ENCODE data around the gene OR13A1. TPM values are rescaled to one million over a fixed set of nuclear protein-coding genes. Genes with fewer than 3 reads are reported as not detected.
"Not testable (repeated sequence)": the region's sequence is repeated elsewhere in the genome, so short reads cannot be mapped to it uniquely, and the experiment has no call there.

Gene OR13A1
- total RNA-seq, 1 donor from 2014 or later, result not detected

- Mint-ChIP-seq H3K27ac (ENCODE audit: unreplicated experiment) (no peak overlapping the region), H3K27me3 (ENCODE audit: unreplicated experiment) (no peaks in the 10 kb centered on the region), H3K4me1 (ENCODE audit: unreplicated experiment) (no peaks in the 10 kb centered on the region), H3K36me3 (ENCODE audit: unreplicated experiment) (no peaks in the 10 kb centered on the region), H3K9me3 (ENCODE audit: unreplicated experiment) (peaks cover 3% of the 10 kb centered on the region), H3K4me3 (ENCODE audit: unreplicated experiment) (no peak overlapping the region)
- DNase-seq (ENCODE audit: extremely low spot score, unreplicated experiment), result no peak
- TF ChIP-seq, protein P1, sequence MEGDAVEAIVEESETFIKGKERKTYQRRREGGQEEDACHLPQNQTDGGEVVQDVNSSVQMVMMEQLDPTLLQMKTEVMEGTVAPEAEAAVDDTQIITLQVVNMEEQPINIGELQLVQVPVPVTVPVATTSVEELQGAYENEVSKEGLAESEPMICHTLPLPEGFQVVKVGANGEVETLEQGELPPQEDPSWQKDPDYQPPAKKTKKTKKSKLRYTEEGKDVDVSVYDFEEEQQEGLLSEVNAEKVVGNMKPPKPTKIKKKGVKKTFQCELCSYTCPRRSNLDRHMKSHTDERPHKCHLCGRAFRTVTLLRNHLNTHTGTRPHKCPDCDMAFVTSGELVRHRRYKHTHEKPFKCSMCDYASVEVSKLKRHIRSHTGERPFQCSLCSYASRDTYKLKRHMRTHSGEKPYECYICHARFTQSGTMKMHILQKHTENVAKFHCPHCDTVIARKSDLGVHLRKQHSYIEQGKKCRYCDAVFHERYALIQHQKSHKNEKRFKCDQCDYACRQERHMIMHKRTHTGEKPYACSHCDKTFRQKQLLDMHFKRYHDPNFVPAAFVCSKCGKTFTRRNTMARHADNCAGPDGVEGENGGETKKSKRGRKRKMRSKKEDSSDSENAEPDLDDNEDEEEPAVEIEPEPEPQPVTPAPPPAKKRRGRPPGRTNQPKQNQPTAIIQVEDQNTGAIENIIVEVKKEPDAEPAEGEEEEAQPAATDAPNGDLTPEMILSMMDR (IDR thresholded peaks at IDR 0.05), result no peak
These were observed 28.4 kb downstream of the OR13A1 start for GRCh38 chr10:45286980-45287379.

- H3K36me3 Mint-ChIP-seq (ENCODE audit: unreplicated experiment), result no peaks in the 10 kb centered on the region
- no peak overlapping the region for H3K27ac Mint-ChIP-seq (ENCODE audit: unreplicated experiment)
- no peak for DNase-seq (ENCODE audit: extremely low spot score, unreplicated experiment)
- H3K4me1 Mint-ChIP-seq (ENCODE audit: unreplicated experiment), result no peaks in the 10 kb centered on the region
- H3K27me3 Mint-ChIP-seq (ENCODE audit: unreplicated experiment), result peaks cover 10% of the 10 kb centered on the region
- H3K4me3 Mint-ChIP-seq (ENCODE audit: unreplicated experiment), result no peak overlapping the region
- TF ChIP-seq, protein P1 (IDR thresholded peaks at IDR 0.05), result no peak
- peaks cover 3% of the 10 kb centered on the region for H3K9me3 Mint-ChIP-seq (ENCODE audit: unreplicated experiment)
These were observed 33.3 kb downstream of the OR13A1 start for GRCh38 chr10:45282061-45282460.

GRCh38 chr10:45280113-45280760 lies 35.2 kb downstream of the OR13A1 start:
- Mint-ChIP-seq H3K27me3 (ENCODE audit: unreplicated experiment) (peaks cover 10% of the 10 kb centered on the region), H3K4me3 (ENCODE audit: unreplicated experiment) (no peak overlapping the region), H3K9me3 (ENCODE audit: unreplicated experiment) (no peaks in the 10 kb centered on the region), H3K36me3 (ENCODE audit: unreplicated experiment) (no peaks in the 10 kb centered on the region), H3K27ac (ENCODE audit: unreplicated experiment) (no peak overlapping the region), H3K4me1 (ENCODE audit: unreplicated experiment) (no peaks in the 10 kb centered on the region)
- TF ChIP-seq, protein P1 (IDR thresholded peaks at IDR 0.05), result no peak
- no peak for DNase-seq (ENCODE audit: extremely low spot score, unreplicated experiment)

- Mint-ChIP-seq H3K9me3 (ENCODE audit: unreplicated experiment) (no peaks in the 10 kb centered on the region), H3K4me1 (ENCODE audit: unreplicated experiment) (no peaks in the 10 kb centered on the region), H3K36me3 (ENCODE audit: unreplicated experiment) (no peaks in the 10 kb centered on the region), H3K4me3 (ENCODE audit: unreplicated experiment) (no peak overlapping the region), H3K27me3 (ENCODE audit: unreplicated experiment) (peaks cover 10% of the 10 kb centered on the region), H3K27ac (ENCODE audit: unreplicated experiment) (no peak overlapping the region)
- TF ChIP-seq, protein P1 (IDR thresholded peaks at IDR 0.05), result no peak
- DNase-seq (ENCODE audit: extremely low spot score, unreplicated experiment), result no peak
These were observed 35.7 kb downstream of the OR13A1 start for GRCh38 chr10:45279682-45280081.

DNA sequence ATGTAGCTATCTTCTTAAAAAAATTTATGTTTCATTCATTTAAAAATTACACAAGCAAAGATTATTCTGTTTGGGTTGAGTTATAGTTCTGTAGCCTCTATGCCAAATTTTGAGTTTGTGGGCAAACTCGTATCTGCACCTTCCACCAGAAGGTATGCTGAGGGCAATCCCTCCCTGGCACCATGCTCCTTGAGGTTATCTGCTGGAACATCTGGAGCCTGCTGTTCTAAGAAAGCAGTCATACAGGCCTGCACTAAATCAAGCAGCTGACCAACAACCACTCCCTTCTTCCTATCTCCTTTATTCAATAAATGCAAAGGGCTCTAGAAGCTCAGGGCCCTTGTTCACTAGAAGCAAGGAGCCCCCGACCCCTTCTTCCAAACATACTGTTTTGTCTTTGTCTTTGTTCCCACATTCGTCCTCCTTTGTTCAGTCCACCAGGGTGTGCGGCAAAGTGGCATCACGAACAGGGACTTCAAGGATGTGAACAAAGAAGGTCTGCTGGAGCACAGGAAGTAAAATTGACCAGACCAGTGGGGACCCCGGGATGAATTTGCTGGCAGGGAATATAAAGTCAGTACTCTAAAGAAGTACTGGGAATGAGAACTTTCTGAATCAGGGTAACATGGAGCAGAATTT lies 36.4 kb downstream of the OR13A1 start:
- no peak overlapping the region for H3K4me3 Mint-ChIP-seq (ENCODE audit: unreplicated experiment)
- H3K27ac Mint-ChIP-seq (ENCODE audit: unreplicated experiment), result no peak overlapping the region
- TF ChIP-seq, protein P1 (IDR thresholded peaks at IDR 0.05), result no peak
- DNase-seq (ENCODE audit: extremely low spot score, unreplicated experiment), result no peak
- H3K4me1 Mint-ChIP-seq (ENCODE audit: unreplicated experiment), result no peaks in the 10 kb centered on the region
- no peaks in the 10 kb centered on the region for H3K9me3 Mint-ChIP-seq (ENCODE audit: unreplicated experiment)
- H3K36me3 Mint-ChIP-seq (ENCODE audit: unreplicated experiment), result no peaks in the 10 kb centered on the region
- peaks cover 10% of the 10 kb centered on the region for H3K27me3 Mint-ChIP-seq (ENCODE audit: unreplicated experiment)

GRCh38 chr10:45276146-45276545 lies 39.3 kb downstream of the OR13A1 start:
- H3K4me3 Mint-ChIP-seq (ENCODE audit: unreplicated experiment); H3K9me3 Mint-ChIP-seq (ENCODE audit: unreplicated experiment); DNase-seq (ENCODE audit: extremely low spot score, unreplicated experiment); H3K36me3 Mint-ChIP-seq (ENCODE audit: unreplicated experiment); H3K4me1 Mint-ChIP-seq (ENCODE audit: unreplicated experiment); H3K27ac Mint-ChIP-seq (ENCODE audit: unreplicated experiment): not testable (repeated sequence)
- H3K27me3 Mint-ChIP-seq (ENCODE audit: unreplicated experiment), result peaks cover 12% of the 10 kb centered on the region
